ENCODE data around the gene RGS8.

- TF ChIP-seq, protein P1, sequence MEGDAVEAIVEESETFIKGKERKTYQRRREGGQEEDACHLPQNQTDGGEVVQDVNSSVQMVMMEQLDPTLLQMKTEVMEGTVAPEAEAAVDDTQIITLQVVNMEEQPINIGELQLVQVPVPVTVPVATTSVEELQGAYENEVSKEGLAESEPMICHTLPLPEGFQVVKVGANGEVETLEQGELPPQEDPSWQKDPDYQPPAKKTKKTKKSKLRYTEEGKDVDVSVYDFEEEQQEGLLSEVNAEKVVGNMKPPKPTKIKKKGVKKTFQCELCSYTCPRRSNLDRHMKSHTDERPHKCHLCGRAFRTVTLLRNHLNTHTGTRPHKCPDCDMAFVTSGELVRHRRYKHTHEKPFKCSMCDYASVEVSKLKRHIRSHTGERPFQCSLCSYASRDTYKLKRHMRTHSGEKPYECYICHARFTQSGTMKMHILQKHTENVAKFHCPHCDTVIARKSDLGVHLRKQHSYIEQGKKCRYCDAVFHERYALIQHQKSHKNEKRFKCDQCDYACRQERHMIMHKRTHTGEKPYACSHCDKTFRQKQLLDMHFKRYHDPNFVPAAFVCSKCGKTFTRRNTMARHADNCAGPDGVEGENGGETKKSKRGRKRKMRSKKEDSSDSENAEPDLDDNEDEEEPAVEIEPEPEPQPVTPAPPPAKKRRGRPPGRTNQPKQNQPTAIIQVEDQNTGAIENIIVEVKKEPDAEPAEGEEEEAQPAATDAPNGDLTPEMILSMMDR (IDR thresholded peaks at IDR 0.05) = no peak
- no peak for TF ChIP-seq ZFX (IDR thresholded peaks at IDR 0.05; ENCODE audit: borderline replicate concordance)
Observed at GRCh38 chr1:182699393-182700350, 15.3 kb upstream of the RGS8 start.

Data from 22Rv1 (cell line).